ENCODE data around the gene PLA2G4D.

DNA sequence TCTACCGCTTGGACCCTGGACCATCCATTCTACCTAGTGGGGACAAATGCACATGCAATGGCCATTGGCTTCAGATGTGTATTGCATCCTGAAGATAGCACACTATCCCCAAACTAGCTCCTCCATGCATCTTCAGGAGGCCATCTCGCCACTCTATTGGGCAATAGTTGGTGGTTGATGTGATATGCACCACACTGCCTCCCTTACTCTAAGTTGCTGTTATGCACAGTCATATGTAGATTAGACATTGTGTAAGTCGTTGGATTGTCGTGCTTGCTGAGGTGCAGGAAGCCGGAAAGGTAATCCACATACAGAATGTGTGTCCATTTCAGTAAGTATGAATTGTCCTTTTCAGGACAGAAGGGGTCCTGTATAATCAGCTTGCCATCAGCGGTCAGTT is 26.7 kb upstream of the PLA2G4D start:
- no peak for TF ChIP-seq POLR2A (IDR thresholded peaks at IDR 0.05; ENCODE audit: extremely low read depth, insufficient read length)
- TF ChIP-seq CTCF (IDR thresholded peaks at IDR 0.05; ENCODE audit: low read depth, low read length): no peak
- TF ChIP-seq, protein P1, sequence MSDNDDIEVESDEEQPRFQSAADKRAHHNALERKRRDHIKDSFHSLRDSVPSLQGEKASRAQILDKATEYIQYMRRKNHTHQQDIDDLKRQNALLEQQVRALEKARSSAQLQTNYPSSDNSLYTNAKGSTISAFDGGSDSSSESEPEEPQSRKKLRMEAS (IDR thresholded peaks at IDR 0.05; ENCODE audit: low read depth, low read length): peak; percentile 52; the same call in 1 of the 2 replicates
